ENCODE data around the gene SMC5.

The SMC5 gene

GRCh38 chr9:70278305-70278704, 19.5 kb downstream of the SMC5 start:
- WGBS (ENCODE audit: extremely low coverage, insufficient coverage, insufficient read length): no CpG with 5 or more reads among the region's 2 CpGs
- DNase-seq: no peak
- H2BK5ac ChIP-seq (ENCODE audit: low read depth, low read length, poor library complexity): no peak overlapping the region

GRCh38 chr9:70283848-70284247, 25.1 kb downstream of the SMC5 start:
- peaks cover 13% of the 10 kb centered on the region in 2 experiments for H3K36me3 ChIP-seq (ENCODE audit: control insufficient read depth in 1 of 2, insufficient read depth in 2 of 2, low read length in 2 of 2)
- no peaks in the 10 kb centered on the region for H3K79me1 ChIP-seq (ENCODE audit: low read length)
- H4K8ac ChIP-seq (ENCODE audit: low read depth, low read length): no peak overlapping the region
- peaks cover 0 to 2% of the 10 kb centered on the region in 2 experiments for H3K4me1 ChIP-seq (ENCODE audit: control insufficient read depth in 1 of 2, insufficient read depth in 2 of 2, low read length in 2 of 2)
- no peak for DNase-seq
- H3K14ac ChIP-seq (ENCODE audit: low read length): no peak overlapping the region
- no peak overlapping the region for H3K4me2 ChIP-seq (ENCODE audit: low read length)
- H3K23ac ChIP-seq (ENCODE audit: low read length): no peak overlapping the region
- H4K12ac ChIP-seq (ENCODE audit: low read depth, low read length): no peak overlapping the region
- peaks cover 1% of the 10 kb centered on the region for H3K79me2 ChIP-seq (ENCODE audit: control insufficient read depth, insufficient read depth, low read length, poor library complexity)
- H3K4ac ChIP-seq (ENCODE audit: low read depth, low read length): no peak overlapping the region
- no peak overlapping the region for H4K91ac ChIP-seq (ENCODE audit: low read depth, low read length)
- no peak overlapping the region for H2BK12ac ChIP-seq (ENCODE audit: low read length)
- no peak overlapping the region for H3K18ac ChIP-seq (ENCODE audit: low read length)
- no peak overlapping the region for H2AFZ ChIP-seq (ENCODE audit: insufficient read depth, low read length, poor library complexity)
- no peaks in the 10 kb centered on the region for H3K9me3 ChIP-seq (ENCODE audit: insufficient read depth, low read depth, low read length)
- no peak overlapping the region for H2AK5ac ChIP-seq (ENCODE audit: low read length)
- no peak overlapping the region for H2BK5ac ChIP-seq (ENCODE audit: low read depth, low read length, poor library complexity)
- WGBS (ENCODE audit: extremely low coverage, insufficient coverage, insufficient read length): no CpG with 5 or more reads among the region's 1 CpG
- no peak overlapping the region for H3K9ac ChIP-seq (ENCODE audit: low read length)
- no peak overlapping the region for H3K27ac ChIP-seq (ENCODE audit: low read depth, low read length)
- H3K4me3 ChIP-seq (ENCODE audit: low read depth, low read length): no peak overlapping the region
- H2BK120ac ChIP-seq (ENCODE audit: insufficient read depth, low read length, poor library complexity): no peak overlapping the region
- H3K27me3 ChIP-seq (ENCODE audit: insufficient read depth, low read length): no peaks in the 10 kb centered on the region

More at GRCh38 chr9:70278305-70278704, 19.5 kb downstream of the SMC5 start:
- Histone ChIP-seq H2BK120ac (ENCODE audit: insufficient read depth, low read length, poor library complexity) (no peak overlapping the region), H3K27me3 (ENCODE audit: insufficient read depth, low read length) (no peaks in the 10 kb centered on the region), H3K18ac (ENCODE audit: low read length) (no peak overlapping the region), H4K12ac (ENCODE audit: low read depth, low read length) (no peak overlapping the region), H3K4me1 (ENCODE audit: control insufficient read depth in 1 of 2, insufficient read depth in 2 of 2, low read length in 2 of 2) (no peaks in the 10 kb centered on the region), H3K36me3 (ENCODE audit: control insufficient read depth in 1 of 2, insufficient read depth in 2 of 2, low read length in 2 of 2) (peaks cover 7 to 13% of the 10 kb centered on the region in 2 experiments), H3K14ac (ENCODE audit: low read length) (no peak overlapping the region), H3K27ac (ENCODE audit: low read depth, low read length) (no peak overlapping the region), H3K9ac (ENCODE audit: low read length) (no peak overlapping the region), H3K4me3 (ENCODE audit: low read depth, low read length) (no peak overlapping the region), H2AFZ (ENCODE audit: insufficient read depth, low read length, poor library complexity) (no peak overlapping the region), H3K4ac (ENCODE audit: low read depth, low read length) (no peak overlapping the region), H3K9me3 (ENCODE audit: insufficient read depth, low read depth, low read length) (no peaks in the 10 kb centered on the region), H3K79me2 (ENCODE audit: control insufficient read depth, insufficient read depth, low read length, poor library complexity) (no peaks in the 10 kb centered on the region), H3K23ac (ENCODE audit: low read length) (no peak overlapping the region), H2AK5ac (ENCODE audit: low read length) (no peak overlapping the region), H3K4me2 (ENCODE audit: low read length) (no peak overlapping the region), H4K91ac (ENCODE audit: low read depth, low read length) (no peak overlapping the region), H4K8ac (ENCODE audit: low read depth, low read length) (no peak overlapping the region), H2BK12ac (ENCODE audit: low read length) (no peak overlapping the region), H3K79me1 (ENCODE audit: low read length) (no peaks in the 10 kb centered on the region)

GRCh38 chr9:70285246-70285645, 26.5 kb downstream of the SMC5 start:
- no CpG with 5 or more reads among the region's 3 CpGs for WGBS (ENCODE audit: extremely low coverage, insufficient coverage, insufficient read length)
- H4K12ac ChIP-seq (ENCODE audit: low read depth, low read length): no peak overlapping the region

GRCh38 chr9:70285981-70286598, 27.3 kb downstream of the SMC5 start:
- no peak overlapping the region for H3K18ac ChIP-seq (ENCODE audit: low read length)
- no peaks in the 10 kb centered on the region for H3K9me3 ChIP-seq (ENCODE audit: insufficient read depth, low read depth, low read length)
- peaks cover 10% of the 10 kb centered on the region in 2 experiments for H3K36me3 ChIP-seq (ENCODE audit: control insufficient read depth in 1 of 2, insufficient read depth in 2 of 2, low read length in 2 of 2)
- no peaks in the 10 kb centered on the region for H3K79me1 ChIP-seq (ENCODE audit: low read length)
- no peak overlapping the region for H2AFZ ChIP-seq (ENCODE audit: insufficient read depth, low read length, poor library complexity)
- H3K79me2 ChIP-seq (ENCODE audit: control insufficient read depth, insufficient read depth, low read length, poor library complexity): peaks cover 1% of the 10 kb centered on the region
- H3K27ac ChIP-seq (ENCODE audit: low read depth, low read length): no peak overlapping the region
- no peak overlapping the region for H3K4me2 ChIP-seq (ENCODE audit: low read length)
- H3K4me3 ChIP-seq (ENCODE audit: low read depth, low read length): no peak overlapping the region
- H2BK5ac ChIP-seq (ENCODE audit: low read depth, low read length, poor library complexity): no peak overlapping the region
- no CpG with 5 or more reads among the region's 4 CpGs for WGBS (ENCODE audit: extremely low coverage, insufficient coverage, insufficient read length)
- no peak overlapping the region for H3K23ac ChIP-seq (ENCODE audit: low read length)
- no peak overlapping the region for H2BK12ac ChIP-seq (ENCODE audit: low read length)
- H3K4me1 ChIP-seq (ENCODE audit: control insufficient read depth in 1 of 2, insufficient read depth in 2 of 2, low read length in 2 of 2): peaks cover 0 to 2% of the 10 kb centered on the region in 2 experiments
- H4K91ac ChIP-seq (ENCODE audit: low read depth, low read length): no peak overlapping the region
- H4K8ac ChIP-seq (ENCODE audit: low read depth, low read length): no peak overlapping the region
- H3K14ac ChIP-seq (ENCODE audit: low read length): no peak overlapping the region
- no peak overlapping the region for H3K4ac ChIP-seq (ENCODE audit: low read depth, low read length)
- no peak for DNase-seq
- no peaks in the 10 kb centered on the region for H3K27me3 ChIP-seq (ENCODE audit: insufficient read depth, low read length)
- H2BK120ac ChIP-seq (ENCODE audit: insufficient read depth, low read length, poor library complexity): no peak overlapping the region
- no peak overlapping the region for H3K9ac ChIP-seq (ENCODE audit: low read length)
- no peak overlapping the region for H4K12ac ChIP-seq (ENCODE audit: low read depth, low read length)
- no peak overlapping the region for H2AK5ac ChIP-seq (ENCODE audit: low read length)

More at GRCh38 chr9:70285246-70285645, 26.5 kb downstream of the SMC5 start:
- Histone ChIP-seq H3K18ac (ENCODE audit: low read length) (no peak overlapping the region), H4K91ac (ENCODE audit: low read depth, low read length) (no peak overlapping the region), H3K4me1 (ENCODE audit: control insufficient read depth in 1 of 2, insufficient read depth in 2 of 2, low read length in 2 of 2) (peaks cover 0 to 2% of the 10 kb centered on the region in 2 experiments), H2AK5ac (ENCODE audit: low read length) (no peak overlapping the region), H2BK120ac (ENCODE audit: insufficient read depth, low read length, poor library complexity) (no peak overlapping the region), H4K8ac (ENCODE audit: low read depth, low read length) (no peak overlapping the region), H3K9me3 (ENCODE audit: insufficient read depth, low read depth, low read length) (no peaks in the 10 kb centered on the region), H3K9ac (ENCODE audit: low read length) (no peak overlapping the region), H3K4me3 (ENCODE audit: low read depth, low read length) (no peak overlapping the region), H3K27me3 (ENCODE audit: insufficient read depth, low read length) (no peaks in the 10 kb centered on the region), H3K36me3 (ENCODE audit: control insufficient read depth in 1 of 2, insufficient read depth in 2 of 2, low read length in 2 of 2) (peaks cover 10 to 12% of the 10 kb centered on the region in 2 experiments), H3K79me2 (ENCODE audit: control insufficient read depth, insufficient read depth, low read length, poor library complexity) (peaks cover 1% of the 10 kb centered on the region), H3K23ac (ENCODE audit: low read length) (no peak overlapping the region), H3K27ac (ENCODE audit: low read depth, low read length) (no peak overlapping the region), H3K4ac (ENCODE audit: low read depth, low read length) (no peak overlapping the region), H3K14ac (ENCODE audit: low read length) (no peak overlapping the region), H2AFZ (ENCODE audit: insufficient read depth, low read length, poor library complexity) (no peak overlapping the region), H3K4me2 (ENCODE audit: low read length) (no peak overlapping the region), H2BK5ac (ENCODE audit: low read depth, low read length, poor library complexity) (no peak overlapping the region), H2BK12ac (ENCODE audit: low read length) (no peak overlapping the region), H3K79me1 (ENCODE audit: low read length) (no peaks in the 10 kb centered on the region)
- peak in 1 of 2 donors; percentile 8 for DNase-seq
